Fibroblast of lung (primary cell): ENCODE measurements around the gene AKAP13. TPM values are rescaled to one million over a fixed set of nuclear protein-coding genes. Genes with fewer than 3 reads are reported as not detected.

Source experiments
- DNase-seq, 2 donors: peaks; one replicate each; pipeline versions ENCODE4 v3.0.0 to v3.0.0-alpha.2; 2010; ENCODE audit warnings: low read depth in 2 of 2
- H2AFZ ChIP-seq: 2 replicates; pipeline ENCODE4 v1.5.1; 2012; ENCODE audit warnings: low read length, control low read depth, inconsistent platforms
- H3K27ac ChIP-seq: 2 replicates; pipeline ENCODE4 v1.5.1; 2011; ENCODE audit warnings: low read length, control low read depth; ENCODE audit not compliant: insufficient read depth
- H3K27me3 ChIP-seq: 2 replicates; pipeline ENCODE4 v1.5.1; 2011; ENCODE audit warnings: mild to moderate bottlenecking, low read length; ENCODE audit not compliant: control insufficient read depth, insufficient read depth
- H3K36me3 ChIP-seq: 2 replicates; pipeline ENCODE4 v1.5.1; 2011; ENCODE audit warnings: low read length; ENCODE audit not compliant: control insufficient read depth, insufficient read depth
- H3K4me1 ChIP-seq: 2 replicates; pipeline ENCODE4 v1.5.1; 2011; ENCODE audit warnings: low read length; ENCODE audit not compliant: control insufficient read depth, insufficient read depth; ENCODE audit errors: extremely low read depth
- H3K4me2 ChIP-seq: 2 replicates; pipeline ENCODE4 v1.5.1; 2011; ENCODE audit warnings: low read length, control low read depth; ENCODE audit not compliant: insufficient read depth; ENCODE audit errors: extremely low read depth
- H3K4me3 ChIP-seq, 4 experiments: fragments of 200-600 bp in 1 of 4; sonication (generic) in 1 of 4; replicated peaks in 1 of 4; 2 replicates each; pipeline ENCODE4 v1.5.1; 2011 to 2016; ENCODE audit warnings: low read length in 4 of 4, low read depth in 3 of 4, mild to moderate bottlenecking in 3 of 4, control low read depth in 2 of 4, inconsistent platforms in 1 of 4, mixed read lengths in 1 of 4; ENCODE audit not compliant: insufficient read depth in 1 of 4; ENCODE audit errors: control extremely low read depth in 1 of 4
- H3K79me2 ChIP-seq: 2 replicates; pipeline ENCODE4 v1.5.1; 2012; ENCODE audit warnings: mild to moderate bottlenecking, low read length, inconsistent platforms; ENCODE audit not compliant: control insufficient read depth, insufficient read depth
- H3K9ac ChIP-seq: 2 replicates; pipeline ENCODE4 v1.5.1; 2011; ENCODE audit warnings: mild to moderate bottlenecking, low read length, control low read depth; ENCODE audit not compliant: insufficient read depth
- H3K9me3 ChIP-seq: 2 replicates; pipeline ENCODE4 v1.5.1; 2012; ENCODE audit warnings: low read depth, low read length; ENCODE audit not compliant: control insufficient read depth, insufficient read depth
- H4K20me1 ChIP-seq: 2 replicates; pipeline ENCODE4 v1.5.1; 2011; ENCODE audit warnings: low read length; ENCODE audit not compliant: control insufficient read depth, insufficient read depth; ENCODE audit errors: extremely low read depth
- CTCF ChIP-seq, 2 donors: IDR thresholded peaks in 1 of 2; conservative IDR thresholded peaks in 1 of 2; 1 replicate in 1 of 2; 2 replicates in 1 of 2; pipeline ENCODE4 v1.5.1; 2011 to 2012; ENCODE audit warnings: low read length in 2 of 2, control low read depth in 1 of 2, inconsistent platforms in 1 of 2, low read depth in 1 of 2, mild to moderate bottlenecking in 1 of 2
- EZH2 ChIP-seq: IDR thresholded peaks from 2 replicates; pipeline ENCODE4 v1.5.1; 2012; ENCODE audit warnings: low read length, control low read depth, mild to moderate bottlenecking; ENCODE audit errors: missing control alignments
- polyA plus RNA-seq, 2 donors: library from polyadenylated mRNA; depleted of rRNA in 1 of 2; stranded (reverse) in 1 of 2; unstranded in 1 of 2; fragments of >200 nt; gene quantifications; 2 replicates each; pipeline ENCODE4 v1.2.1, GENCODE V29; 2011 to 2012; ENCODE audit warnings: missing spikeins in 1 of 2
- total RNA-seq: library from RNA; depleted of rRNA; stranded (reverse); fragments of >200 nt; gene quantifications from 2 replicates; pipeline ENCODE4 v1.2.1, GENCODE V29; 2014

AKAP13 gene
- total and polyA plus RNA-seq, 2 donors (not counting 1 experiment from before 2014, with no cell fraction given) = 8.3 to 68.4 TPM

GRCh38 chr15:85752491-85752961 is 372.1 kb downstream of the AKAP13 start:
- Histone ChIP-seq H3K4me1 (peaks cover 7% of the 10 kb centered on the region), H3K4me3 (no peak overlapping the region), H3K9me3 (no peaks in the 10 kb centered on the region), H3K27ac (no peak overlapping the region), H3K9ac (no peak overlapping the region), H3K79me2 (no peaks in the 10 kb centered on the region), H3K4me2 (no peak overlapping the region), H3K27me3 (no peaks in the 10 kb centered on the region), H2AFZ (no peak overlapping the region), H4K20me1 (no peaks in the 10 kb centered on the region), H3K36me3 (peaks cover 4% of the 10 kb centered on the region)
- no peak for DNase-seq
- TF ChIP-seq CTCF (conservative IDR thresholded peaks at IDR 0.05 in 1 of 2, IDR thresholded peaks at IDR 0.05 in 1 of 2; ENCODE audit: low read depth in 1 of 2, low read length in 2 of 2) (no peak), EZH2 (no peak)

- no peaks in the 10 kb centered on the region for H4K20me1 ChIP-seq
- no peak for TF ChIP-seq EZH2
- TF ChIP-seq CTCF (conservative IDR thresholded peaks at IDR 0.05 in 1 of 2, IDR thresholded peaks at IDR 0.05 in 1 of 2; ENCODE audit: low read depth in 1 of 2, low read length in 2 of 2) = no peak
- peaks cover 7% of the 10 kb centered on the region for H3K4me1 ChIP-seq
- DNase-seq = no peak
- no peaks in the 10 kb centered on the region for H3K79me2 ChIP-seq
- H3K4me2 ChIP-seq = no peak overlapping the region
- no peaks in the 10 kb centered on the region for H3K27me3 ChIP-seq
- no peak overlapping the region for H2AFZ ChIP-seq
- H3K9ac ChIP-seq = no peak overlapping the region
- no peak overlapping the region for H3K27ac ChIP-seq
- peaks cover 4% of the 10 kb centered on the region for H3K36me3 ChIP-seq
- no peak overlapping the region for H3K4me3 ChIP-seq
- H3K9me3 ChIP-seq = no peaks in the 10 kb centered on the region
Measured at GRCh38 chr15:85753261-85753660, 372.9 kb downstream of the AKAP13 start.

- H3K27me3 ChIP-seq = no peaks in the 10 kb centered on the region
- no peaks in the 10 kb centered on the region for H3K9me3 ChIP-seq
- H4K20me1 ChIP-seq = no peaks in the 10 kb centered on the region
- H3K36me3 ChIP-seq = no peaks in the 10 kb centered on the region
- TF ChIP-seq EZH2 (no peak), CTCF (conservative IDR thresholded peaks at IDR 0.05 in 1 of 2, IDR thresholded peaks at IDR 0.05 in 1 of 2; ENCODE audit: low read depth in 1 of 2, low read length in 2 of 2) (no peak)
- H3K79me2 ChIP-seq = no peaks in the 10 kb centered on the region
- H3K4me1 ChIP-seq = peaks cover 7% of the 10 kb centered on the region
- no peak for DNase-seq
- H3K27ac ChIP-seq = no peak overlapping the region
- no peak overlapping the region for H3K4me2 ChIP-seq
- H3K4me3 ChIP-seq = no peak overlapping the region
- H2AFZ ChIP-seq = no peak overlapping the region
- H3K9ac ChIP-seq = no peak overlapping the region
Measured at GRCh38 chr15:85753791-85754452, 373.5 kb downstream of the AKAP13 start.
